NCI-H748 (cell line): ENCODE measurements around the gene ANKUB1.

Source experiments
- DNase-seq: peaks from one replicate; lab custom pipeline; 2025; ENCODE audit not compliant: unreplicated experiment; lab: John Stamatoyannopoulos, UW

Gene ANKUB1

GRCh38 chr3:149713730-149714654 lies 78.4 kb downstream of the ANKUB1 start:
- no peak for DNase-seq
